Measurements from ENCODE around the gene GPRC5A. TPM values are rescaled to one million over a fixed set of nuclear protein-coding genes. Genes with fewer than 3 reads are reported as not detected.

GPRC5A gene
- total RNA-seq, 6 donors from 2014 or later, result 194 to 890 (median 653) TPM

DNA sequence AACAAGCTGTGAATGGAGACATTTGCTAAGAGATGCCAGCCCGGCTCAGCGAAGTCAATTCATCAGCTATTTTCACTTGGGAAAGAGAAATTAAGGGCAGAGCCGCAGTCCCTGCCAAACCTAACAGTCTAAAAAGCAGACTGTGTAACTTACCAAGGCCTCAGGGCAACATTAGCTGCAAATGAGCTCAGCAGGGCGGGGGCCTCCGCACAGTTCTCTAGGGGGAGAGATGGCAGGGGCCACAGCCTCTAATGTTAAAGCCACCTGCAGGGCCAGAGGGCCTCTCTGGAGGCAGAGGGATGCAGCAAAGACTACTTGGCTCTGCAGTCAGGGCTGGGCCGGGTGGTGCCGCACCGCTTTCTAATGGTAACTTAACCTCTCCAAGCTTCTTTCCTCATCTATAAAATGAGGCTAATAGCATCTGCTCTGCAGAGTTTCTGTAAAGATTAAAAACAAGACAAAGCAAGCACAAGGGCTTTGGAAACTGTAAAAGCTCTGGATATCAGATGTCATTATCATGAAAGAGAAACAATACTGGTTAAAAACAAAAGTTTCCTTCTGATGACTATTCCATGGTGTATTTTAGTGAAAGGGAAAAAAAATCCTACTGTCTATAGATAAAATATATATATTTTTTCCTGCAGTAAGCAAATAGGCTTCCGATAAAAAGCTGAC is 13.4 kb upstream of the GPRC5A start:
- Histone ChIP-seq H3K4me1 (peaks cover 0 to 15% (median 0%) of the 10 kb centered on the region in 4 donors), H3K9me3 (no peaks in the 10 kb centered on the region), H3K27me3 (no peaks in the 10 kb centered on the region), H3K36me3 (no peaks in the 10 kb centered on the region), H3K4me3 (no peak overlapping the region), H3K27ac (no peak overlapping the region)
- 87 to 91% methylated on average over 8 to 9 of the region's 9 CpGs for WGBS, 2 donors
- TF ChIP-seq POLR2A (IDR thresholded peaks at IDR 0.05) (no peak), POLR2AphosphoS5 (IDR thresholded peaks at IDR 0.05) (no peak), EP300 (IDR thresholded peaks at IDR 0.05) (no peak)
- TF ChIP-seq, protein P1, sequence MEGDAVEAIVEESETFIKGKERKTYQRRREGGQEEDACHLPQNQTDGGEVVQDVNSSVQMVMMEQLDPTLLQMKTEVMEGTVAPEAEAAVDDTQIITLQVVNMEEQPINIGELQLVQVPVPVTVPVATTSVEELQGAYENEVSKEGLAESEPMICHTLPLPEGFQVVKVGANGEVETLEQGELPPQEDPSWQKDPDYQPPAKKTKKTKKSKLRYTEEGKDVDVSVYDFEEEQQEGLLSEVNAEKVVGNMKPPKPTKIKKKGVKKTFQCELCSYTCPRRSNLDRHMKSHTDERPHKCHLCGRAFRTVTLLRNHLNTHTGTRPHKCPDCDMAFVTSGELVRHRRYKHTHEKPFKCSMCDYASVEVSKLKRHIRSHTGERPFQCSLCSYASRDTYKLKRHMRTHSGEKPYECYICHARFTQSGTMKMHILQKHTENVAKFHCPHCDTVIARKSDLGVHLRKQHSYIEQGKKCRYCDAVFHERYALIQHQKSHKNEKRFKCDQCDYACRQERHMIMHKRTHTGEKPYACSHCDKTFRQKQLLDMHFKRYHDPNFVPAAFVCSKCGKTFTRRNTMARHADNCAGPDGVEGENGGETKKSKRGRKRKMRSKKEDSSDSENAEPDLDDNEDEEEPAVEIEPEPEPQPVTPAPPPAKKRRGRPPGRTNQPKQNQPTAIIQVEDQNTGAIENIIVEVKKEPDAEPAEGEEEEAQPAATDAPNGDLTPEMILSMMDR (IDR thresholded peaks at IDR 0.05), result no peak
- DNase-seq (no peak), ATAC-seq (ENCODE audit: low FRiP score in 2 of 2) (peak in 1 of 2 donors; percentile 56)

DNA sequence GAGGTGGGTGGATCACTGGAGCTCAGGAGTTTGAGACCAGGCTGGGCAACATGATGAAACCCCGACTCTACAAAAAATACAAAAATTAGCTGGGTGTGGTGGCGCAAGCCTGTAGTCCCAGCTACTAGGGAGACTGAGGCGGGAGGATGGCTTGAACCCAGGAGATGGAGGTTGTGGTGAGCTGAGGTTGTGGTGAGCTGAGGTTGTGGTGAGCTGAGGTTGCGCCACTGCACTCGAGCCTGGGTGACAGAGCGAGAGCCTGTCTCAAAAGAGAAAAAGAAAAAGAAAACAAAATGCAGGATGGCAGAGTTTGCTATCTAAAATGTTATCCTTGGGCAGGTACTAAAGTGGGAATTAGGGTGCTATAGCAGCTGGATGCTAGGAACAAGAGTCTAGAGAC is 10.8 kb upstream of the GPRC5A start:
- no peak for DNase-seq
- no peak for ATAC-seq (ENCODE audit: low FRiP score in 2 of 2)
- H3K36me3 ChIP-seq, result no peaks in the 10 kb centered on the region
- peaks cover 0 to 13% (median 0%) of the 10 kb centered on the region in 4 donors for H3K4me1 ChIP-seq
- H3K9me3 ChIP-seq, result no peaks in the 10 kb centered on the region
- H3K4me3 ChIP-seq, result no peak overlapping the region
- 52 to 79% methylated on average over 6 of the region's 6 CpGs for WGBS, 2 donors
- no peaks in the 10 kb centered on the region for H3K27me3 ChIP-seq
- TF ChIP-seq EP300 (IDR thresholded peaks at IDR 0.05) (no peak), POLR2A (IDR thresholded peaks at IDR 0.05) (no peak), POLR2AphosphoS5 (IDR thresholded peaks at IDR 0.05) (no peak)
- TF ChIP-seq, protein P1 (IDR thresholded peaks at IDR 0.05), result no peak
- no peak overlapping the region for H3K27ac ChIP-seq

DNA sequence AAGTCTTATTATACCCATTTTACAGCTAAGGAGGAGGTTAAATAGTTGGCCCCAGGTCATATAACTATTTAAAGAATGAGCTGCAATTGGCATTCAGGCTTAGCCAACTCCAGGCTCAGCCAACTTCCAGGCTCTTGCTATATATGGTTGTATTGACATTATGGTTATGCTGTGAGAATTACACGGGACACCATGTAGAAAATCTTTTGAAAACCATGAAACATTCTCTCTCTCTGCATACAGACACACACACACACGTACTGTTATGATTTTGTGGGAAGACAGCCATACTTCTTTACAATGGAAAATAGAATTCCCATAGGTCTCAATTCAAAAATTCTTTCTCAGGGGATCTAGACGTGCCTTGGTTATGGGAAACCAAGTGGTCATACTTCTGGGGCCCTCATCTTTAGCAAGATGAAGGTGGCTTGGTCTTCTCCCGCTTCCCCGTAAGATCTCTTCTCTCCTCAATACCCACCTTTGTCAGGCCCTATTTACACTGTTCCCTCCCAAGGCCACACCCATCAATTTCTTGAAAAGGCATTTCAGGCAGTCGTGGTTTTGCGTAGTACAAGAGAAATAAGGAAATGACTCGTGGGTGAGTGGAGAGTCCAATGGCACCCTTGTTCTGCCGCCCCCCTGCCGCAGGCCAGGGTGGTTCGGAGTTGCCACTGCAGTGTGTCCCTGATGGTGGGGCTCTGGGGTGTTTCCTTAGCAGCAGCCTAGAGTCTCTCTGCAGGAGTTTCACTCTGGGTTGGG is 10.0 kb upstream of the GPRC5A start:
- H3K4me3 ChIP-seq, result no peak overlapping the region
- ATAC-seq (ENCODE audit: low FRiP score in 2 of 2) (no peak), DNase-seq (no peak)
- no peaks in the 10 kb centered on the region for H3K27me3 ChIP-seq
- peak overlapping the region in 1 of 4 donors; percentile 30 for H3K27ac ChIP-seq
- no peaks in the 10 kb centered on the region for H3K36me3 ChIP-seq
- no peaks in the 10 kb centered on the region for H3K9me3 ChIP-seq
- WGBS, 2 donors, result 59 to 69% methylated on average over 8 to 11 of the region's 11 CpGs
- H3K4me1 ChIP-seq, result peaks cover 0 to 13% (median 0%) of the 10 kb centered on the region in 4 donors
- TF ChIP-seq, protein P1 (IDR thresholded peaks at IDR 0.05), result no peak
- no peak for TF ChIP-seq POLR2A (IDR thresholded peaks at IDR 0.05)
- TF ChIP-seq EP300 (IDR thresholded peaks at IDR 0.05), result no peak
- TF ChIP-seq POLR2AphosphoS5 (IDR thresholded peaks at IDR 0.05), result no peak

DNA sequence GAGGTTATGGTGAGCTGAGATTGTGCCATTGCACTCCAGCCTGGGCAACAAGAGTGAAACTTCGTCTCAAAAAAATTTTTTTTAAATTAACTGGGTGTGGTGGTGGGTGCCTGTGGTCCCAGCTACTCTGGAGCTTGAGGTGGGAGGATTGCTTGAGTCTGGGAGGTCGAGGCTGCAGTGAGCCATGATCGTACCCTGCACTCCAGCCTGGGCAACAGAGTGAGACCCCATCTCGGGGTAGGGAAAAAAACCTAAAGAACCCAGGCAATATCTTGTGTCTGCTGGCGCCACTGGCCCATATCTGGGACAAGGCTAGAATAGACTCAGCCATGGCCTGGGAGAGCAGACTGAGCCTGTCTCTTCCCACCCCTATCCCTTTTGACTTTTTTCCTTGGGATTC is 9.1 kb upstream of the GPRC5A start:
- H3K36me3 ChIP-seq, result no peaks in the 10 kb centered on the region
- H3K4me3 ChIP-seq, result no peak overlapping the region
- H3K4me1 ChIP-seq, result peaks cover 0 to 13% (median 0%) of the 10 kb centered on the region in 4 donors
- no peak for TF ChIP-seq POLR2AphosphoS5 (IDR thresholded peaks at IDR 0.05)
- TF ChIP-seq EP300 (IDR thresholded peaks at IDR 0.05), result no peak
- TF ChIP-seq, protein P1 (IDR thresholded peaks at IDR 0.05), result no peak
- TF ChIP-seq POLR2A (IDR thresholded peaks at IDR 0.05), result no peak
- no peak for DNase-seq
- no peaks in the 10 kb centered on the region for H3K9me3 ChIP-seq
- H3K27me3 ChIP-seq, result no peaks in the 10 kb centered on the region
- H3K27ac ChIP-seq, result peak overlapping the region in 2 of 4 donors; percentile 74 to 75
- ATAC-seq (ENCODE audit: low FRiP score in 2 of 2), result no peak
- WGBS, 2 donors, result 94 to 95% methylated on average over 5 of the region's 5 CpGs

Data from upper lobe of left lung (tissue), 6 donors.